SK-N-SH treated with all-trans-retinoic acid at 6 μM for 48 hours (cell line): ENCODE data around the gene NUP35.

Experiments
- ATAC-seq: fragments of 200-7000 bp; cut with Tn5 transposase; 3 replicates; pipeline ENCODE4 v1.9.1; 2020; ENCODE audit warnings: mild to moderate bottlenecking, moderate library complexity
- ARNTL ChIP-seq: fragments of 450-650 bp; formaldehyde crosslinking; IDR thresholded peaks from 2 replicates; pipeline ENCODE4 v1.5.0; 2020; ENCODE audit warnings: low read depth, mild to moderate bottlenecking, moderate library complexity, borderline replicate concordance
- BACH2 ChIP-seq: fragments of 250-450 bp; sonication (Bioruptor Pico); IDR thresholded peaks from 2 replicates; pipeline ENCODE4 v1.9.0; 2021; ENCODE audit warnings: mild to moderate bottlenecking, borderline replicate concordance
- CREB5 ChIP-seq: fragments of 250-450 bp; sonication (Bioruptor Pico); IDR thresholded peaks from 2 replicates; pipeline ENCODE4 v1.5.1; 2020; ENCODE audit warnings: low read depth, mild to moderate bottlenecking, moderate library complexity
- CSDC2 ChIP-seq: fragments of 250-450 bp; sonication (Bioruptor Pico); IDR thresholded peaks from 2 replicates; pipeline ENCODE4 v1.5.0; 2020; ENCODE audit warnings: mild to moderate bottlenecking, moderate library complexity
- ESRRG ChIP-seq: fragments of 250-450 bp; sonication (Bioruptor Pico); IDR thresholded peaks from 2 replicates; pipeline ENCODE4 v1.6.1; 2021; ENCODE audit warnings: mild to moderate bottlenecking
- GLIS3 ChIP-seq: fragments of 250-450 bp; sonication (Bioruptor Pico); IDR thresholded peaks from 2 replicates; pipeline ENCODE4 v1.5.0; 2020; ENCODE audit warnings: mild to moderate bottlenecking, moderate library complexity
- ISL1 ChIP-seq: fragments of 250-450 bp; sonication (Bioruptor Pico); IDR thresholded peaks from 2 replicates; pipeline ENCODE4 v2.1.2; 2022; ENCODE audit warnings: mild to moderate bottlenecking, moderate library complexity
- OSR1 ChIP-seq: fragments of 250-450 bp; sonication (Bioruptor Pico); IDR thresholded peaks from 2 replicates; pipeline ENCODE4 v1.8.0; 2022; ENCODE audit warnings: moderate library complexity, mild to moderate bottlenecking, inconsistent platforms
- POU6F1 ChIP-seq: fragments of 250-450 bp; sonication (Bioruptor Pico); IDR thresholded peaks from 2 replicates; pipeline ENCODE4 v1.8.0; 2021; ENCODE audit warnings: low read depth, mild to moderate bottlenecking, moderate library complexity, borderline replicate concordance
- PPARA ChIP-seq: fragments of 250-450 bp; sonication (Bioruptor Pico); IDR thresholded peaks from 2 replicates; pipeline ENCODE4 v1.5.0; 2020; ENCODE audit warnings: mild to moderate bottlenecking, borderline replicate concordance
- RARB ChIP-seq: fragments of 250-450 bp; sonication (Bioruptor Pico); IDR thresholded peaks from 2 replicates; pipeline ENCODE4 v1.8.0; 2021; ENCODE audit warnings: mild to moderate bottlenecking, moderate library complexity
- SNAI2 ChIP-seq: fragments of 250-450 bp; sonication (Bioruptor Pico); IDR thresholded peaks from 2 replicates; pipeline ENCODE4 v1.5.0; 2020; ENCODE audit warnings: mild to moderate bottlenecking, moderate library complexity
- TOX ChIP-seq: fragments of 250-450 bp; sonication (Bioruptor Pico); IDR thresholded peaks from 2 replicates; pipeline ENCODE4 v1.8.0; 2021; ENCODE audit warnings: mild to moderate bottlenecking, moderate library complexity, borderline replicate concordance
- TSHZ2 ChIP-seq: fragments of 250-450 bp; sonication (Bioruptor Pico); IDR thresholded peaks from 2 replicates; pipeline ENCODE4 v1.5.0; 2020; ENCODE audit warnings: mild to moderate bottlenecking, moderate library complexity
- ZC3H10 ChIP-seq: fragments of 250-450 bp; sonication (Bioruptor Pico); IDR thresholded peaks from 2 replicates; pipeline ENCODE4 v1.5.1; 2021; ENCODE audit warnings: mild to moderate bottlenecking, moderate library complexity
- ZFP3 ChIP-seq: fragments of 250-450 bp; sonication (Bioruptor Pico); IDR thresholded peaks from 2 replicates; pipeline ENCODE4 v1.5.0; 2020; ENCODE audit warnings: mild to moderate bottlenecking, moderate library complexity
- ZFP30 ChIP-seq: fragments of 450-650 bp; formaldehyde crosslinking; IDR thresholded peaks from 2 replicates; pipeline ENCODE4 v1.5.0; 2022; ENCODE audit warnings: mild to moderate bottlenecking, moderate library complexity
- ZNF565 ChIP-seq: fragments of 450-650 bp; formaldehyde crosslinking; conservative IDR thresholded peaks from 2 replicates; pipeline ENCODE4 v1.5.0; 2020; ENCODE audit warnings: low read depth, mild to moderate bottlenecking, moderate library complexity
- ZNF70 ChIP-seq: fragments of 450-650 bp; formaldehyde crosslinking; IDR thresholded peaks from 2 replicates; pipeline ENCODE4 v1.5.0; 2020; ENCODE audit warnings: mild to moderate bottlenecking, moderate library complexity
- ZNF8 ChIP-seq: fragments of 450-650 bp; formaldehyde crosslinking; IDR thresholded peaks from 2 replicates; pipeline ENCODE4 v1.5.0; 2020; ENCODE audit warnings: mild to moderate bottlenecking, moderate library complexity
- TF ChIP-seq, protein P1 (sequence below): fragments of 250-450 bp; sonication (Bioruptor Pico); IDR thresholded peaks from 2 replicates; pipeline ENCODE4 v1.5.1; 2021; ENCODE audit warnings: mild to moderate bottlenecking, moderate library complexity

The NUP35 gene

GRCh38 chr2:183105402-183106134, 18.7 kb upstream of the NUP35 start:
- TF ChIP-seq ZNF565 (CRISPR knock-in tag) (no peak), ESRRG (no peak), BACH2 (CRISPR knock-in tag) (no peak), ZNF8 (CRISPR knock-in tag) (no peak), CSDC2 (CRISPR knock-in tag) (no peak), TOX (CRISPR knock-in tag) (no peak), CREB5 (no peak), ZC3H10 (CRISPR knock-in tag) (no peak), GLIS3 (no peak), ZFP30 (no peak), TSHZ2 (CRISPR knock-in tag) (no peak), RARB (CRISPR knock-in tag) (no peak), ARNTL (CRISPR knock-in tag) (no peak), ZFP3 (CRISPR knock-in tag) (no peak), ISL1 (CRISPR knock-in tag) (no peak)
- TF ChIP-seq, protein P1, sequence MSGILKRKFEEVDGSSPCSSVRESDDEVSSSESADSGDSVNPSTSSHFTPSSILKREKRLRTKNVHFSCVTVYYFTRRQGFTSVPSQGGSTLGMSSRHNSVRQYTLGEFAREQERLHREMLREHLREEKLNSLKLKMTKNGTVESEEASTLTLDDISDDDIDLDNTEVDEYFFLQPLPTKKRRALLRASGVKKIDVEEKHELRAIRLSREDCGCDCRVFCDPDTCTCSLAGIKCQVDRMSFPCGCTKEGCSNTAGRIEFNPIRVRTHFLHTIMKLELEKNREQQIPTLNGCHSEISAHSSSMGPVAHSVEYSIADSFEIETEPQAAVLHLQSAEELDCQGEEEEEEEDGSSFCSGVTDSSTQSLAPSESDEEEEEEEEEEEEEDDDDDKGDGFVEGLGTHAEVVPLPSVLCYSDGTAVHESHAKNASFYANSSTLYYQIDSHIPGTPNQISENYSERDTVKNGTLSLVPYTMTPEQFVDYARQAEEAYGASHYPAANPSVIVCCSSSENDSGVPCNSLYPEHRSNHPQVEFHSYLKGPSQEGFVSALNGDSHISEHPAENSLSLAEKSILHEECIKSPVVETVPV (CRISPR knock-in tag) = no peak
- ATAC-seq = no peak

DNA sequence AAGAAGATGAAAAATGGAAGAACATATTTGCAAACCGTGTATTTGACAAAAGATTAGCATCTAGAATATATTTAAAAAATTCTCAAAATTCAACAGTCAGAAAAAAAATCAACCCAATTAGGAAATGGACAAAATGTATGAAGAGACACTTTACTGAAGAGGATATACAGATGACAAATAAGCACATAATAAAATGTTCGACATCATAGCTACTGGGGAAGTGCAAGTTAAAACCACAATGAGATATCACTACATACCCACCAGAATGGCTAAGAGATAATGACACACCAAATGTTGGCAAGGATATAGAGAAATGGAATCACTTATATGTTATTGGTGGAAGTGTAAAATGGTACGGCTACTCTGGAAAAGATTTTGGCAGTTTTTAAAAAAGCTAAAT, 11.7 kb upstream of the NUP35 start:
- TF ChIP-seq CSDC2 (CRISPR knock-in tag) (no peak), ZNF565 (CRISPR knock-in tag) (no peak), BACH2 (CRISPR knock-in tag) (no peak), ARNTL (CRISPR knock-in tag) (no peak), TOX (CRISPR knock-in tag) (no peak), ZFP30 (no peak), PPARA (CRISPR knock-in tag) (no peak), ZNF70 (no peak), RARB (CRISPR knock-in tag) (no peak), CREB5 (no peak), OSR1 (CRISPR knock-in tag) (no peak), ESRRG (no peak), GLIS3 (no peak)
- TF ChIP-seq, protein P1 (CRISPR knock-in tag) = no peak
- no peak for ATAC-seq

- TF ChIP-seq ZNF8 (CRISPR knock-in tag) (no peak), SNAI2 (no peak), POU6F1 (CRISPR knock-in tag) (no peak), TSHZ2 (CRISPR knock-in tag) (no peak), ISL1 (CRISPR knock-in tag) (no peak), ZNF565 (CRISPR knock-in tag) (no peak), PPARA (CRISPR knock-in tag) (no peak), ZC3H10 (CRISPR knock-in tag) (no peak), ARNTL (CRISPR knock-in tag) (no peak)
- TF ChIP-seq, protein P1 (CRISPR knock-in tag) = no peak
- no peak for ATAC-seq
These were observed 10.6 kb upstream of the NUP35 start for GRCh38 chr2:183113630-183114029.
